ENCODE results near the gene HSD11B1.

Gene HSD11B1

GRCh38 chr1:209769971-209770370 is 65.3 kb downstream of the HSD11B1 start:
- DNase-seq (ENCODE audit: low spot score in 2 of 2): no peak
- no peak for ATAC-seq (replicated peaks; ENCODE audit: extremely low read depth, poor library complexity, severe bottlenecking)

DNA sequence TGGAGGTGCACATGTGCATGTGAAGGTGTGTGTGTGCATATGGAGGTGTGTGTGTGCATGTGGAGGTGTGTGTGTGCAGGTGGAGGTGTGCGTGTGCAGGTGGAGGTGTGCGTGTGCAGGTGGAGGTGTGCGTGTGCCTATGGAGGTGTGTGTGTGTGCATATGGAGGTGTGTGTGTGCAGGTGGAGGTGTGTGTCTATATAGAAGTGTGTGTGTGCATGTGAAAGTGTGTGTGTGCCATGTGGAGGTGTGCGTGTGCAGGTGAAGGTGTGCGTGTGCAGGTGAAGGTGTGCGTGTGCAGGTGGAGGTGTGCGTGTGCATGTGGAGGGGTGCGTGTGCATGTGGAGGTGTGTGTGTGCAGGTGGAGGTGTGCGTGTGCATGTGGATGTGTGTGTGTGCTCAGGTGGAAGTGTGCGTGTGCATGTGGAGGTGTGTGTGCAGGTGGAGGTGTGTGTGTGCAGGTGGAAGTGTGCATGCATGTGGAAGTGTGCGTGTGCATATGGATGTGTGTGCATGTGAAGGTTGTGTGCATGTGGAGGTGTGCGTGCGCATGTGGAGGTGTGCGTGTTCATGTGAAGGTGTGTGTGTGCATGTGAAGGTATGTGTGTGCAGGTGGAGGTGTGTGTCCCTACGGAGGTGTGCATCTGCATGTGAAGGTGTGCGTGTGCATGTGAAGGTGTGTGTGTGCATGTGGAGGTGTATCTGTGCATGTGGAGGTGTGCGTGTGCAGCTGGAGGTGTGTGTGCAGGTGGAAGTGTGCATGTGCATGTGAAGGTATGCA is 66.2 kb downstream of the HSD11B1 start:
- H3K4me3 Mint-ChIP-seq: no peak overlapping the region
- H3K4me1 Mint-ChIP-seq: peaks cover 34% of the 10 kb centered on the region
- no peaks in the 10 kb centered on the region for H3K27me3 Mint-ChIP-seq
- H3K27ac Mint-ChIP-seq (ENCODE audit: low read depth): no peak overlapping the region
- H3K36me3 Mint-ChIP-seq (ENCODE audit: insufficient read depth): peaks cover 45% of the 10 kb centered on the region
- DNase-seq (ENCODE audit: low spot score in 2 of 2) (no peak), ATAC-seq (replicated peaks; ENCODE audit: extremely low read depth, poor library complexity, severe bottlenecking) (no peak)
- no peaks in the 10 kb centered on the region for H3K9me3 Mint-ChIP-seq

More at GRCh38 chr1:209769971-209770370, 65.3 kb downstream of the HSD11B1 start:
- Mint-ChIP-seq H3K4me1 (peaks cover 38% of the 10 kb centered on the region), H3K9me3 (no peaks in the 10 kb centered on the region), H3K27me3 (no peaks in the 10 kb centered on the region), H3K4me3 (no peak overlapping the region), H3K27ac (ENCODE audit: low read depth) (no peak overlapping the region), H3K36me3 (ENCODE audit: insufficient read depth) (peaks cover 44% of the 10 kb centered on the region)

GRCh38 chr1:209772126-209772525 is 67.5 kb downstream of the HSD11B1 start:
- DNase-seq (ENCODE audit: low spot score in 2 of 2) (no peak), ATAC-seq (replicated peaks; ENCODE audit: extremely low read depth, poor library complexity, severe bottlenecking) (no peak)
- peaks cover 49% of the 10 kb centered on the region for H3K36me3 Mint-ChIP-seq (ENCODE audit: insufficient read depth)
- H3K9me3 Mint-ChIP-seq: no peaks in the 10 kb centered on the region
- H3K4me3 Mint-ChIP-seq: no peak overlapping the region
- H3K27me3 Mint-ChIP-seq: no peaks in the 10 kb centered on the region
- no peak overlapping the region for H3K27ac Mint-ChIP-seq (ENCODE audit: low read depth)
- H3K4me1 Mint-ChIP-seq: peaks cover 21% of the 10 kb centered on the region

- Mint-ChIP-seq H3K27ac (ENCODE audit: low read depth) (peak overlapping the region; percentile 17), H3K36me3 (ENCODE audit: insufficient read depth) (peaks cover 61% of the 10 kb centered on the region), H3K4me1 (peaks cover 8% of the 10 kb centered on the region), H3K9me3 (no peaks in the 10 kb centered on the region), H3K27me3 (no peaks in the 10 kb centered on the region), H3K4me3 (no peak overlapping the region)
- ATAC-seq (replicated peaks; ENCODE audit: extremely low read depth, poor library complexity, severe bottlenecking) (no peak), DNase-seq (ENCODE audit: low spot score in 2 of 2) (no peak)
Measured at GRCh38 chr1:209774592-209774991, 69.9 kb downstream of the HSD11B1 start.

GRCh38 chr1:209775678-209776077 is 71.0 kb downstream of the HSD11B1 start:
- H3K4me1 Mint-ChIP-seq: peaks cover 7% of the 10 kb centered on the region
- no peaks in the 10 kb centered on the region for H3K9me3 Mint-ChIP-seq
- peaks cover 68% of the 10 kb centered on the region for H3K36me3 Mint-ChIP-seq (ENCODE audit: insufficient read depth)
- DNase-seq (ENCODE audit: low spot score in 2 of 2) (no peak), ATAC-seq (replicated peaks; ENCODE audit: extremely low read depth, poor library complexity, severe bottlenecking) (no peak)
- no peaks in the 10 kb centered on the region for H3K27me3 Mint-ChIP-seq
- H3K27ac Mint-ChIP-seq (ENCODE audit: low read depth): peak overlapping the region; percentile 17
- no peak overlapping the region for H3K4me3 Mint-ChIP-seq

- Mint-ChIP-seq H3K4me1 (peaks cover 7% of the 10 kb centered on the region), H3K4me3 (no peak overlapping the region), H3K9me3 (no peaks in the 10 kb centered on the region), H3K36me3 (ENCODE audit: insufficient read depth) (peaks cover 75% of the 10 kb centered on the region), H3K27me3 (no peaks in the 10 kb centered on the region), H3K27ac (ENCODE audit: low read depth) (peak overlapping the region; percentile 21)
- ATAC-seq (replicated peaks; ENCODE audit: extremely low read depth, poor library complexity, severe bottlenecking) (no peak), DNase-seq (ENCODE audit: low spot score in 2 of 2) (no peak)
Measured at GRCh38 chr1:209777587-209777986, 72.9 kb downstream of the HSD11B1 start.

GRCh38 chr1:209778102-209778501 is 73.5 kb downstream of the HSD11B1 start:
- no peaks in the 10 kb centered on the region for H3K9me3 Mint-ChIP-seq
- peaks cover 72% of the 10 kb centered on the region for H3K36me3 Mint-ChIP-seq (ENCODE audit: insufficient read depth)
- H3K27ac Mint-ChIP-seq (ENCODE audit: low read depth): no peak overlapping the region
- H3K4me3 Mint-ChIP-seq: no peak overlapping the region
- DNase-seq (ENCODE audit: low spot score in 2 of 2) (no peak), ATAC-seq (replicated peaks; ENCODE audit: extremely low read depth, poor library complexity, severe bottlenecking) (no peak)
- no peaks in the 10 kb centered on the region for H3K27me3 Mint-ChIP-seq
- H3K4me1 Mint-ChIP-seq: peaks cover 7% of the 10 kb centered on the region

GRCh38 chr1:209780268-209780667 is 75.6 kb downstream of the HSD11B1 start:
- no peaks in the 10 kb centered on the region for H3K27me3 Mint-ChIP-seq
- H3K9me3 Mint-ChIP-seq: no peaks in the 10 kb centered on the region
- peaks cover 66% of the 10 kb centered on the region for H3K36me3 Mint-ChIP-seq (ENCODE audit: insufficient read depth)
- ATAC-seq (replicated peaks; ENCODE audit: extremely low read depth, poor library complexity, severe bottlenecking) (no peak), DNase-seq (ENCODE audit: low spot score in 2 of 2) (no peak)
- no peak overlapping the region for H3K4me3 Mint-ChIP-seq
- H3K4me1 Mint-ChIP-seq: peaks cover 25% of the 10 kb centered on the region
- no peak overlapping the region for H3K27ac Mint-ChIP-seq (ENCODE audit: low read depth)

DNA sequence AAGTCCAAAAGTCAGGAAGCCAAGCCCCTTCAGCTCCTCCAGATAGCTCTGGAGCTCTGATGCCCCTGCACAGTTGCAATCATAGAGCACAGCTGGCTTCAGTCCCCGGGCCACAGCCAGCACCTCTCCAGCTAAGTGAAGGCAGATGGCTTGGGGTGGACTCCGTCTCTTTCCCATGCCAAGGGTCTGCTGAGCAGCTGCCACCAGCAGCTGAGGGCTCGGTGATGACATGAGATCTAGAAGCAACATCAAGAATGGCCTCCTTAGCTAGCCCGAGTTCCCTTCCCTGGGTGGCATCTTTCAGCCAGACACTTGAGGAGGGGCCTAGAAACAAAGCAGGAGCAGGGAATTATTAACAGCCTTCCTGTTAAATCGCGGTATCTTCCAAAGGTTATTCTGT is 78.7 kb downstream of the HSD11B1 start:
- Mint-ChIP-seq H3K36me3 (ENCODE audit: insufficient read depth) (peaks cover 36% of the 10 kb centered on the region), H3K4me1 (peaks cover 18% of the 10 kb centered on the region), H3K9me3 (no peaks in the 10 kb centered on the region), H3K27me3 (peaks cover 12% of the 10 kb centered on the region), H3K4me3 (peak overlapping the region; percentile 86), H3K27ac (ENCODE audit: low read depth) (peak overlapping the region; percentile 98)
- ATAC-seq (replicated peaks; ENCODE audit: extremely low read depth, poor library complexity, severe bottlenecking) (no peak), DNase-seq (ENCODE audit: low spot score in 2 of 2) (no peak)
